PC-9 (cell line): ENCODE measurements around the gene LETMD1. TPM values are rescaled to one million over a fixed set of nuclear protein-coding genes. Genes with fewer than 3 reads are reported as not detected.
A peak's percentile ranks its signal among the peaks of the same experiment; 100 is the strongest.

Source experiments
- BruUV-seq: library from RNA; stranded (reverse); fragments of 400-500 nt; replicated peaks from 2 replicates; lab custom pipeline; 2021; lab: Mats Ljungman, UMichigan
- CTCF ChIA-PET: fragments of 300-600 bp; sonication (Branson Sonifier 250); formaldehyde crosslinking; loops from one replicate; lab custom pipeline; 2022; ENCODE audit warnings: antibody characterized with exemption; lab: Charles Lee
- POLR2A ChIA-PET: fragments of 300-600 bp; sonication (Branson Sonifier 250); formaldehyde crosslinking; loops from one replicate; lab custom pipeline; 2022; ENCODE audit warnings: antibody characterized with exemption; ENCODE audit not compliant: unreplicated experiment; lab: Charles Lee
- DNase-seq, 2 experiments: peaks; one replicate each; pipeline versions ENCODE4 v3.0.0 to v3.0.0-alpha.2; 2015 to 2022; ENCODE audit warnings: mixed read lengths in 1 of 2
- H2AFZ ChIP-seq: fragments of 200-600 bp; sonication (generic); 2 replicates; pipeline ENCODE4 v1.8.1; 2017; ENCODE audit warnings: antibody characterized with exemption
- H3F3A ChIP-seq: fragments of 200-600 bp; sonication (generic); 2 replicates; pipeline ENCODE4 v1.8.1; 2017; ENCODE audit warnings: antibody characterized with exemption, mild to moderate bottlenecking, low read depth; ENCODE audit not compliant: insufficient read depth
- H3K27ac ChIP-seq: fragments of 200-600 bp; sonication (generic); 2 replicates; pipeline ENCODE4 v1.6.1; 2016; ENCODE audit warnings: mixed run types
- H3K27me3 ChIP-seq: fragments of 200-600 bp; sonication (generic); 2 replicates; pipeline ENCODE4 v1.6.1; 2016; ENCODE audit warnings: low read depth, mixed run types; ENCODE audit not compliant: insufficient read depth
- H3K36me3 ChIP-seq: fragments of 200-600 bp; sonication (generic); 2 replicates; pipeline ENCODE4 v1.6.1; 2016; ENCODE audit warnings: low read depth, mixed run types
- H3K4me1 ChIP-seq: fragments of 200-600 bp; sonication (generic); replicated peaks from 2 replicates; pipeline ENCODE4 v1.6.1; 2016; ENCODE audit warnings: mixed run types; ENCODE audit not compliant: insufficient read depth
- H3K4me2 ChIP-seq: fragments of 200-600 bp; sonication (generic); 2 replicates; pipeline ENCODE4 v1.6.1; 2017; ENCODE audit warnings: mixed run types
- H3K4me3 ChIP-seq: fragments of 200-600 bp; sonication (generic); 2 replicates; pipeline ENCODE4 v1.6.1; 2016; ENCODE audit warnings: mixed run types
- H3K79me2 ChIP-seq: fragments of 200-600 bp; sonication (generic); 2 replicates; pipeline ENCODE4 v1.6.1; 2017; ENCODE audit warnings: low read depth, mixed run types
- H3K9me2 ChIP-seq: fragments of 200-600 bp; sonication (generic); 2 replicates; pipeline ENCODE4 v1.8.1; 2017; ENCODE audit warnings: mild to moderate bottlenecking; ENCODE audit not compliant: insufficient read depth
- H3K9me3 ChIP-seq: fragments of 200-600 bp; sonication (generic); 2 replicates; pipeline ENCODE4 v1.8.1; 2016; ENCODE audit warnings: low read depth; ENCODE audit not compliant: insufficient read depth
- H4K20me1 ChIP-seq: fragments of 200-600 bp; sonication (generic); 2 replicates; pipeline ENCODE4 v1.8.1; 2017; ENCODE audit not compliant: insufficient read depth
- CTCF ChIP-seq: fragments of 200-600 bp; sonication (generic); conservative IDR thresholded peaks from 2 replicates; pipeline ENCODE4 v1.6.1; 2017; ENCODE audit warnings: mixed run types, antibody characterized with exemption, mild to moderate bottlenecking, moderate library complexity
- EZH2 ChIP-seq: fragments of 200-600 bp; sonication (generic); IDR thresholded peaks from 2 replicates; pipeline ENCODE4 v1.8.0; 2017; ENCODE audit warnings: antibody characterized with exemption, low read depth
- intact Hi-C: fragments of 100-400 bp; cut with micrococcal nuclease; formaldehyde crosslinking; loops from one replicate; pipeline ENCODE4 v1.10.0; 2022; ENCODE audit not compliant: unreplicated experiment
- total RNA-seq: library from RNA; stranded (reverse); gene quantifications from 2 replicates; pipeline ENCODE4 v1.2.3, GENCODE V29; 2021

LETMD1 gene
- total RNA-seq, 1 experiment from 2014 or later, result 81.9 TPM

GRCh38 chr12:51028126-51028812, 19.9 kb upstream of the LETMD1 start:
- Histone ChIP-seq H3K4me1 (peaks cover 51% of the 10 kb centered on the region), H3K36me3 (no peaks in the 10 kb centered on the region), H2AFZ (peak overlapping the region; percentile 46), H3K4me2 (peak overlapping the region; percentile 91), H4K20me1 (no peaks in the 10 kb centered on the region), H3K27me3 (no peaks in the 10 kb centered on the region), H3K27ac (peak overlapping the region; percentile 72), H3K9me3 (no peaks in the 10 kb centered on the region), H3K4me3 (peak overlapping the region; percentile 77), H3K9me2 (no peaks in the 10 kb centered on the region), H3F3A (peaks cover 58% of the 10 kb centered on the region), H3K79me2 (peaks cover 27% of the 10 kb centered on the region)
- TF ChIP-seq CTCF (peak; percentile 66), EZH2 (no peak)
- no TSS peak for BruUV-seq
- ChIA-PET POLR2A (interaction anchor here (0.5 to 0.7 kb wide), 4 partner anchors 11 to 1121 kb away, joined by 3 to 4 read pairs (median 3); no protein-coding TSS in a partner anchor), CTCF (interaction anchor here (0.6 to 1.8 kb wide), 7 partner anchors 20 to 296 kb away, joined by 3 to 7 read pairs (median 5); partner anchors contain the start of gene LETMD1)
- peak; percentile 56 to 87 for DNase-seq
- intact Hi-C loops, result loop anchor here (1.0 to 10.0 kb wide), 5 partner anchors 20 to 263 kb away; partner anchors contain the start of genes ATF1 and LETMD1

- H3K9me2 ChIP-seq, result no peaks in the 10 kb centered on the region
- peak overlapping the region; percentile 46; the same call in 1 of the 2 replicates for H2AFZ ChIP-seq
- H3K4me2 ChIP-seq, result peak overlapping the region; percentile 91
- no peak for TF ChIP-seq EZH2
- TF ChIP-seq CTCF, result no peak
- intact Hi-C loops, result loop anchor here (1.0 to 10.0 kb wide), 5 partner anchors 20 to 264 kb away; partner anchors contain the start of genes ATF1 and LETMD1
- DNase-seq, result peak; percentile 51 to 86
- peaks cover 22% of the 10 kb centered on the region for H3K79me2 ChIP-seq
- H4K20me1 ChIP-seq, result no peaks in the 10 kb centered on the region
- H3K9me3 ChIP-seq, result no peaks in the 10 kb centered on the region
- no peaks in the 10 kb centered on the region for H3K36me3 ChIP-seq
- CTCF ChIA-PET, result interaction anchor here (1.1 to 1.8 kb wide), 3 partner anchors 19 to 296 kb away, joined by 3 to 6 read pairs (median 5); partner anchors contain the start of gene LETMD1
- H3K27me3 ChIP-seq, result no peaks in the 10 kb centered on the region
- POLR2A ChIA-PET, result interaction anchor here (0.7 kb wide), 2 partner anchors 10 to 46 kb away, joined by 3 to 4 read pairs; no protein-coding TSS in a partner anchor
- peaks cover 53% of the 10 kb centered on the region for H3F3A ChIP-seq
- H3K27ac ChIP-seq, result peak overlapping the region; percentile 72
- peak overlapping the region; percentile 77 for H3K4me3 ChIP-seq
- BruUV-seq, result no TSS peak
- peaks cover 46% of the 10 kb centered on the region for H3K4me1 ChIP-seq
Observed at GRCh38 chr12:51028813-51029150, 19.3 kb upstream of the LETMD1 start.

- ChIA-PET POLR2A (no interaction called here), CTCF (interaction anchor here (0.7 kb wide), 1 partner anchor 275 kb away, joined by 7 read pairs; no protein-coding TSS in a partner anchor)
- intact Hi-C loops, result no loop called here
- TF ChIP-seq EZH2 (no peak), CTCF (no peak)
- no peak for DNase-seq
- no TSS peak for BruUV-seq
- H3K4me2 ChIP-seq, result no peak overlapping the region
- H3K27me3 ChIP-seq, result no peaks in the 10 kb centered on the region
- H3K9me3 ChIP-seq, result no peaks in the 10 kb centered on the region
- no peaks in the 10 kb centered on the region for H3K79me2 ChIP-seq
- no peak overlapping the region for H2AFZ ChIP-seq
- H4K20me1 ChIP-seq, result no peaks in the 10 kb centered on the region
- no peak overlapping the region for H3K4me3 ChIP-seq
- H3K9me2 ChIP-seq, result no peaks in the 10 kb centered on the region
- H3F3A ChIP-seq, result peaks cover 28% of the 10 kb centered on the region
- H3K4me1 ChIP-seq, result peaks cover 34% of the 10 kb centered on the region
- H3K36me3 ChIP-seq, result no peaks in the 10 kb centered on the region
- H3K27ac ChIP-seq, result no peak overlapping the region
Observed at GRCh38 chr12:51033048-51033447, 15.1 kb upstream of the LETMD1 start.
